ENCODE data around the gene CYB5A.

- TF ChIP-seq CEBPB (tag; IDR thresholded peaks at IDR 0.05), result no peak
- TF ChIP-seq TCF7L2 (IDR thresholded peaks at IDR 0.05; ENCODE audit: low read depth, low read length), result no peak
- TF ChIP-seq HMGXB4 (CRISPR knock-in tag; IDR thresholded peaks at IDR 0.05), result no peak
Observed at GRCh38 chr18:74311000-74311399, 19.2 kb upstream of the CYB5A start.
